GM12801 (cell line): ENCODE results near the gene SH3YL1.

ENCODE experiments used
- TF ChIP-seq, protein P1 (sequence below): IDR thresholded peaks from one replicate; pipeline ENCODE4 v1.5.1; 2011; ENCODE audit warnings: control low read depth; ENCODE audit not compliant: insufficient read length; ENCODE audit errors: extremely low read depth

The SH3YL1 gene

DNA sequence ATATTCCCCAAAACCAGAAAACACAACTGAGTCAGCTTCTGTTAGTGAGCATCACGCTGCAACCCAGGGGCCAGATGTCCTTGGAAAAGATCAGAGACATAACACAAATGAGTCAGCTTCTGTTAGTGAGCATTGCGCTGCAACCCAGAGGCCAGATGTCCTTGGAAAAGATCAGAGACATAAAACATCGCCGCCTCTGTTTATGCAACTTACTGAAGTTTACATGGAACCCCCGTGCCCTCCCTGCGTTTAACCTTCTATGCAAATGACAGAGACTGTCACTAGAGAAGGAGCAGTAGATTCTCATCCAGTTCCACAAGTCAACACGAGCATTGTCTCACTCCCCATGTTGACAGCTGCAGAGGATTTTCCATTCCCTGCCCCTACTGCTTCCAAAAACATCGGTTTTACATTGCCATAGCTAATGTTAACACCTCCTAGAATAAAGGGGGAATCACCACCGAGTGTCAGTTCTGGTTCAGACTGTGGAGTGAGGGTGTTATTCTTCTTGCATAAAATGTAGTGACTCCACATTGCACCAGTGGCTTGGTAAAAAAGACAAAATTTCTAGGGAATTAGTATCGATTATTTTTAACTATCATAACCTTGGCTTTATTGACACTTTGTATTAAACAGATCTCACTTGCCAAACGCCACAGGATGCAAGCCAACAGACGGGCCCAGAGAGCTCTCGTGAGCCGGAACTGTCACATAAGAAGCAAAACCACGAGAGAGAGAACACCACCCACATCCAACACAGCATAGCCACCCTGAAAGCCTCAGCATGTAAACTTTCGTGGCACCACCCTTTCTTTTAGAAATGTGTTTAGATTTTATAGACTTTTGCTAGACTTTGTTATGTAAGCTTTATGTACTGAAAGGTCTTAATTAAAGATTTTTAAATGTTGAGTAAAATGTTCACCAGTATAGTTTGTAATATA is 87.7 kb downstream of the SH3YL1 start:
- TF ChIP-seq, protein P1, sequence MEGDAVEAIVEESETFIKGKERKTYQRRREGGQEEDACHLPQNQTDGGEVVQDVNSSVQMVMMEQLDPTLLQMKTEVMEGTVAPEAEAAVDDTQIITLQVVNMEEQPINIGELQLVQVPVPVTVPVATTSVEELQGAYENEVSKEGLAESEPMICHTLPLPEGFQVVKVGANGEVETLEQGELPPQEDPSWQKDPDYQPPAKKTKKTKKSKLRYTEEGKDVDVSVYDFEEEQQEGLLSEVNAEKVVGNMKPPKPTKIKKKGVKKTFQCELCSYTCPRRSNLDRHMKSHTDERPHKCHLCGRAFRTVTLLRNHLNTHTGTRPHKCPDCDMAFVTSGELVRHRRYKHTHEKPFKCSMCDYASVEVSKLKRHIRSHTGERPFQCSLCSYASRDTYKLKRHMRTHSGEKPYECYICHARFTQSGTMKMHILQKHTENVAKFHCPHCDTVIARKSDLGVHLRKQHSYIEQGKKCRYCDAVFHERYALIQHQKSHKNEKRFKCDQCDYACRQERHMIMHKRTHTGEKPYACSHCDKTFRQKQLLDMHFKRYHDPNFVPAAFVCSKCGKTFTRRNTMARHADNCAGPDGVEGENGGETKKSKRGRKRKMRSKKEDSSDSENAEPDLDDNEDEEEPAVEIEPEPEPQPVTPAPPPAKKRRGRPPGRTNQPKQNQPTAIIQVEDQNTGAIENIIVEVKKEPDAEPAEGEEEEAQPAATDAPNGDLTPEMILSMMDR, result no peak

DNA sequence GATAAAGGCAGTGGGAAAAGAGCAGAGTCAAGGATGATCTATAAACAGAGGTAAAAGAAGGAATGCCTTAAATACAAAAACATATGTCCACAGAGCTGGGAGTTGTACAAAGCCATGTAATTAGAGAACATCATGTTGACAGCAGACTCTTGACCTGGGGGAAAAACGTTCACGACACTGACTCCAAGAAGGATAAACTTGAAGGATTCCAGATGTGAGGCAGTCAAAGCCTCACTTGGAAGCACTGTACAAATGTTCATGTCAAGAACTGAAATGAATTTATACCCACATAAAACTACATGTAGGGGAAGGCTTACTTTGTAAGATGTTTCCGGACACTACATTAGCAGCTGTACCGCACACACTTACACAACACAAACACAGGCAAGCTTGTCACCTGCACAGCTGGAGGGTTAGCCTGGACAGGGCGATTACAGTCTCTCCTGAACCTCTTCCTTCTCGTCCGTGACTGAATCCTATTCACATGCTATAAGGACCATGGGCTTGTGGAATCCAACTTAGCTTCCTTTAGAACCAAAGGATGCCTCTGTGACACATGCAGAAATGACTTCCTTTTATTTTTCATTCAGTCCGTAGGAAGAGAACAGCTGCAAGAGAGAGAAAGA is 88.6 kb downstream of the SH3YL1 start:
- TF ChIP-seq, protein P1, result no peak

DNA sequence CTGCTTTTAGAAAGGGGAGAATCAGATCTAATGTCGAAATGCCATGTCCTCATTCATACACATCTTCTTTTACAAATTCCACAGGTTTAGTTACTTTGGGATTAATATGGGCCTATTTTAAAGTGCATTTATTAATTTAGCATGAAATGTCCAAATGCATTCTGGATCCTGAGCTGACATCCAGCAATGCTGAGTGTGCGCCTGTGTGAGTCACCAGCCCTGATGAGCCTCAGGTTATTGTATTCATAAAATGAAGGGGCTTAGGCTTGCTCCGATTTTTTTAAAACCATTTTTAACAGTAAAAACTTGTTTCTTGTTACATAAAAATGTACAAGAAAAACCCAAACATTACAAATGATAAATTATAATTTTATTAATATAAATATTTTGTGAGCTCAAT is 94.1 kb downstream of the SH3YL1 start:
- TF ChIP-seq, protein P1, result no peak
